ENCODE measurements around the gene SQOR.
A peak's percentile ranks its signal among the peaks of the same experiment; 100 is the strongest.

- TF ChIP-seq EP300 (IDR thresholded peaks at IDR 0.05), result no peak
- TF ChIP-seq, protein P1, sequence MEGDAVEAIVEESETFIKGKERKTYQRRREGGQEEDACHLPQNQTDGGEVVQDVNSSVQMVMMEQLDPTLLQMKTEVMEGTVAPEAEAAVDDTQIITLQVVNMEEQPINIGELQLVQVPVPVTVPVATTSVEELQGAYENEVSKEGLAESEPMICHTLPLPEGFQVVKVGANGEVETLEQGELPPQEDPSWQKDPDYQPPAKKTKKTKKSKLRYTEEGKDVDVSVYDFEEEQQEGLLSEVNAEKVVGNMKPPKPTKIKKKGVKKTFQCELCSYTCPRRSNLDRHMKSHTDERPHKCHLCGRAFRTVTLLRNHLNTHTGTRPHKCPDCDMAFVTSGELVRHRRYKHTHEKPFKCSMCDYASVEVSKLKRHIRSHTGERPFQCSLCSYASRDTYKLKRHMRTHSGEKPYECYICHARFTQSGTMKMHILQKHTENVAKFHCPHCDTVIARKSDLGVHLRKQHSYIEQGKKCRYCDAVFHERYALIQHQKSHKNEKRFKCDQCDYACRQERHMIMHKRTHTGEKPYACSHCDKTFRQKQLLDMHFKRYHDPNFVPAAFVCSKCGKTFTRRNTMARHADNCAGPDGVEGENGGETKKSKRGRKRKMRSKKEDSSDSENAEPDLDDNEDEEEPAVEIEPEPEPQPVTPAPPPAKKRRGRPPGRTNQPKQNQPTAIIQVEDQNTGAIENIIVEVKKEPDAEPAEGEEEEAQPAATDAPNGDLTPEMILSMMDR (IDR thresholded peaks at IDR 0.05), result no peak
- TF ChIP-seq POLR2A (IDR thresholded peaks at IDR 0.05; ENCODE audit: low read depth), result no peak
- peak; percentile 26 to 91 for TF ChIP-seq POLR2AphosphoS5 (IDR thresholded peaks at IDR 0.05)
Measured at GRCh38 chr15:45710657-45711056, 75.8 kb downstream of the SQOR start.
